ENCODE data around the gene DEPDC1B.

DNA sequence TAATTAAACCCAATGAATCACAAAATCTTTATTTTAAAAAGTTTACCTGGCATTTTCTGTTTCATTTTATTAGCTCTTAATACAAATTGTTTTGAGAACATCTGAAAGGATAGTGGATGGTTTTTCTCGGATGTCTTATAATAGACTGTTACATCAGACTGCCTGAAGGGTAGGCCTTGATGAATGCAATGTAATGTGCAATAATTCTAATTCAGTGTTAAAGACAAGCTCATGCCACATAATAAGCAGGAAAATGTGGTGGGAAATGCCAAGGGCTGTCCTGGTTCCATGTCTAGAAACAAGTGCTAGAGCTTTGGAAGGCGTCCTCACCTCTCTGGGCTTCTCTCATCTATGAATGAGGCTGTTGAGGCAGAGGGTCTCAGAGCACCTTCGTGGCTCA is 148.1 kb downstream of the DEPDC1B start:
- TF ChIP-seq, protein P1, sequence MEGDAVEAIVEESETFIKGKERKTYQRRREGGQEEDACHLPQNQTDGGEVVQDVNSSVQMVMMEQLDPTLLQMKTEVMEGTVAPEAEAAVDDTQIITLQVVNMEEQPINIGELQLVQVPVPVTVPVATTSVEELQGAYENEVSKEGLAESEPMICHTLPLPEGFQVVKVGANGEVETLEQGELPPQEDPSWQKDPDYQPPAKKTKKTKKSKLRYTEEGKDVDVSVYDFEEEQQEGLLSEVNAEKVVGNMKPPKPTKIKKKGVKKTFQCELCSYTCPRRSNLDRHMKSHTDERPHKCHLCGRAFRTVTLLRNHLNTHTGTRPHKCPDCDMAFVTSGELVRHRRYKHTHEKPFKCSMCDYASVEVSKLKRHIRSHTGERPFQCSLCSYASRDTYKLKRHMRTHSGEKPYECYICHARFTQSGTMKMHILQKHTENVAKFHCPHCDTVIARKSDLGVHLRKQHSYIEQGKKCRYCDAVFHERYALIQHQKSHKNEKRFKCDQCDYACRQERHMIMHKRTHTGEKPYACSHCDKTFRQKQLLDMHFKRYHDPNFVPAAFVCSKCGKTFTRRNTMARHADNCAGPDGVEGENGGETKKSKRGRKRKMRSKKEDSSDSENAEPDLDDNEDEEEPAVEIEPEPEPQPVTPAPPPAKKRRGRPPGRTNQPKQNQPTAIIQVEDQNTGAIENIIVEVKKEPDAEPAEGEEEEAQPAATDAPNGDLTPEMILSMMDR (IDR thresholded peaks at IDR 0.05): no peak
- TF ChIP-seq POLR2AphosphoS5 (IDR thresholded peaks at IDR 0.05) (peak in 2 of 3 donors; percentile 23 to 37), POLR2A (IDR thresholded peaks at IDR 0.05) (no peak), EP300 (IDR thresholded peaks at IDR 0.05; ENCODE audit: low read depth) (no peak)
